ENCODE data around the gene CDC7. TPM values are rescaled to one million over a fixed set of nuclear protein-coding genes. Genes with fewer than 3 reads are reported as not detected.

The CDC7 gene
- total RNA-seq, 1 experiment from 2014 or later = 41.6 TPM

GRCh38 chr1:91506071-91506470 lies 5.4 kb downstream of the CDC7 start:
- H3K79me1 ChIP-seq (ENCODE audit: insufficient read depth, low read depth, low read length, poor library complexity, severe bottlenecking) = peaks cover 3% of the 10 kb centered on the region
- H3K18ac ChIP-seq (ENCODE audit: insufficient read length, low read depth, low read length) = no peak overlapping the region
- peaks cover 34 to 36% of the 10 kb centered on the region in 2 experiments for H3K4me1 Mint-ChIP-seq
- no peaks in the 10 kb centered on the region for H3K9me3 ChIP-seq (ENCODE audit: control insufficient read depth, low read depth, low read length)
- H3K27me3 Mint-ChIP-seq (ENCODE audit: low read depth) = no peaks in the 10 kb centered on the region
- H2BK12ac ChIP-seq (ENCODE audit: insufficient read length, low read depth, low read length) = no peak overlapping the region
- no peak overlapping the region for H2AK5ac ChIP-seq (ENCODE audit: insufficient read length, low read length)
- H3T11ph ChIP-seq (ENCODE audit: low read length) = no peak overlapping the region
- no peak overlapping the region for H3K4ac ChIP-seq (ENCODE audit: low read depth, low read length)
- DNase-seq = no peak
- whole genome bisulfite sequencing (ENCODE audit: extremely low coverage, insufficient read length, low lambda C conversion rate) = no CpG with 5 or more reads among the region's 4 CpGs
- H3K27ac Mint-ChIP-seq = no peak overlapping the region; a peak in 1 of 7 replicates
- H4K8ac ChIP-seq (replicated peaks; ENCODE audit: insufficient read length, low read depth, low read length) = no peak overlapping the region
- peaks cover 3% of the 10 kb centered on the region for H3K23me2 ChIP-seq (ENCODE audit: insufficient read length, low read depth, low read length, poor library complexity, severe bottlenecking)
- no peak overlapping the region for H2BK120ac ChIP-seq (ENCODE audit: low read depth, low read length, poor library complexity, severe bottlenecking)
- no peak for TF ChIP-seq CTCF (conservative IDR thresholded peaks at IDR 0.05)
- H2AFZ ChIP-seq (ENCODE audit: low read length) = no peak overlapping the region
- H3K14ac ChIP-seq (ENCODE audit: insufficient read depth, low read length) = no peak overlapping the region
- no peaks in the 10 kb centered on the region for H4K20me1 ChIP-seq (ENCODE audit: control insufficient read depth, insufficient read depth, insufficient read length)
- no peak overlapping the region for H3K27ac ChIP-seq (ENCODE audit: insufficient read length, low read depth, low read length)
- no peak overlapping the region for H3K9ac ChIP-seq (ENCODE audit: extremely low read depth, insufficient read length, low read length)
- no peaks in the 10 kb centered on the region for H3K27me3 ChIP-seq (ENCODE audit: insufficient read depth, low read length)
- H3K36me3 Mint-ChIP-seq (ENCODE audit: insufficient read depth in 1 of 3, low read depth in 3 of 3) = peaks cover 18 to 43% (median 38%) of the 10 kb centered on the region in 3 experiments; a peak in 6 of 7 replicates
- H3K23ac ChIP-seq (ENCODE audit: insufficient read length, low read depth, low read length) = no peak overlapping the region
- H2BK15ac ChIP-seq (ENCODE audit: low read depth, low read length) = no peak overlapping the region
- no peaks in the 10 kb centered on the region for H3K4me1 ChIP-seq (ENCODE audit: insufficient read depth, low read length)
- H2BK20ac ChIP-seq (ENCODE audit: low read depth, low read length, poor library complexity, severe bottlenecking) = no peak overlapping the region
- no peak overlapping the region for H3K4me3 Mint-ChIP-seq
- H2BK5ac ChIP-seq (ENCODE audit: insufficient read length, low read length) = no peak overlapping the region
- no peak overlapping the region for H4K91ac ChIP-seq (ENCODE audit: insufficient read length, low read depth, low read length)
- H3K4me2 ChIP-seq (ENCODE audit: insufficient read depth, insufficient read length, low read length) = no peak overlapping the region
- no peak overlapping the region for H3K56ac ChIP-seq (ENCODE audit: insufficient read length, low read depth, low read length)
- H3K79me2 ChIP-seq (ENCODE audit: insufficient read depth, low read length) = peaks cover 22% of the 10 kb centered on the region; the same call in 1 of the 2 replicates
- no peak overlapping the region for H4K5ac ChIP-seq (ENCODE audit: insufficient read length, low read depth, low read length)
- no peaks in the 10 kb centered on the region for H3K9me3 Mint-ChIP-seq
